HG02798 (cell line): Measurements from ENCODE around the gene KRT4.
"Not testable (repeated sequence)": the region's sequence is repeated elsewhere in the genome, so short reads cannot be mapped to it uniquely, and the experiment has no call there.

ENCODE experiments used
- ATAC-seq: cut with Tn5 transposase; IDR thresholded peaks from one replicate; pipeline ENCODE4 v1.9.1; 2021; ENCODE audit warnings: mild to moderate bottlenecking; ENCODE audit not compliant: unreplicated experiment, poor library complexity

The KRT4 gene

GRCh38 chr12:52796429-52796794 lies 17.5 kb downstream of the KRT4 start:
- no peak for ATAC-seq

DNA sequence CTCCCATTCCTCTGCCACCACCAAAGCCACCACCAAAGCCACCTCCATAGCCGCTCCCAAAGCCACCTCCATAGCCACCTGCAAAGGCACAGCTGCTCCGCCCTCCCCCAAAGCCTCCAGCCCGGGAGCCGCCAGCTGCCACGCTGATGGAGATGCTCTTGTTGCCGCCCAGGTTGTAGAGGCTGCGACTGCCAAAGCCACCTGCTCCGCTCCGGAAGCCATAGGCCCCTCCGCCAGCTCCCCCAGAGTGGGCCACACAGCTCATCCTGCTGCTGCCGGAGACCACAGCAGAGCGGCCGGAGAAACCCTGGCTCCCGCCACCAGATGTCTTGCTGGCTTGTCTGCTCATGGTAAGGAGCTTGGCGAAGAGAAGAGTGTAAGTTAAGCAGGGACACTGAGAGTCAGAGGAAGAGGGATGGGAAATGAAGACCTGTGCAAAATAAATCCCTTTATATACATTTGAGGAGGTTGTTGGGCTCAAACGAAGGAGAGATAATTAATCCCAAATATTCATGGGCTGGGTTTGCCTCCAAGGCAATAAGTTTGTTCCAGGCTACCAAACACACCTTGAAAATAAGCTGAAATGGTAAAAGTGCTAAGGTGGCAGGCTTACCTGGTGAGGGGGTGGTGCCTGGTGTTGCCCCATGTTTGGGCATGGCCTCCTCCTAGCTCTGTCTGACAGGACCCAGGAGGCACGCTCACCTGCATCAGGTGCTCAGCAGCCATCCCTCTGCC lies 18.1 kb downstream of the KRT4 start, which contains the start of gene KRT3:
Gene KRT3 (minus strand): TSS at position 424 of the 735 bp plus-strand sequence. CDS start 75 bp downstream, at position 349.
- no peak for ATAC-seq

DNA sequence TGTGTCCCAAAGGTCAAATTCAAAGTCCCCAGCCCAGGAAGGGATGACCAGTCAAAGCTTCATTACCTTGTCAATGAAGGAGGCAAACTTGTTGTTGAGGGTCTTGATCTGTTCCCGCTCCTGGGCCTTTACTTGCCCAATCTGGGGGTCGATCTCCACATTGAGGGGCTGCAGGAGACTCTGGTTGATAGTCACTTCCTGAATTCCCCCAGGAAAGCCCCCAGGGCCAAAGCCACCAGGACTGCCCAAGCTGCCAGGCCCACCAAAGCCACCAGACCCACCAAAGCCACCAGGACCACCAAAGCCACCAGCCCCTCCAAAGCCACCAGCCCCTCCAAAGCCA lies 18.6 kb downstream of the KRT4 start:
- not testable (repeated sequence) for ATAC-seq

DNA sequence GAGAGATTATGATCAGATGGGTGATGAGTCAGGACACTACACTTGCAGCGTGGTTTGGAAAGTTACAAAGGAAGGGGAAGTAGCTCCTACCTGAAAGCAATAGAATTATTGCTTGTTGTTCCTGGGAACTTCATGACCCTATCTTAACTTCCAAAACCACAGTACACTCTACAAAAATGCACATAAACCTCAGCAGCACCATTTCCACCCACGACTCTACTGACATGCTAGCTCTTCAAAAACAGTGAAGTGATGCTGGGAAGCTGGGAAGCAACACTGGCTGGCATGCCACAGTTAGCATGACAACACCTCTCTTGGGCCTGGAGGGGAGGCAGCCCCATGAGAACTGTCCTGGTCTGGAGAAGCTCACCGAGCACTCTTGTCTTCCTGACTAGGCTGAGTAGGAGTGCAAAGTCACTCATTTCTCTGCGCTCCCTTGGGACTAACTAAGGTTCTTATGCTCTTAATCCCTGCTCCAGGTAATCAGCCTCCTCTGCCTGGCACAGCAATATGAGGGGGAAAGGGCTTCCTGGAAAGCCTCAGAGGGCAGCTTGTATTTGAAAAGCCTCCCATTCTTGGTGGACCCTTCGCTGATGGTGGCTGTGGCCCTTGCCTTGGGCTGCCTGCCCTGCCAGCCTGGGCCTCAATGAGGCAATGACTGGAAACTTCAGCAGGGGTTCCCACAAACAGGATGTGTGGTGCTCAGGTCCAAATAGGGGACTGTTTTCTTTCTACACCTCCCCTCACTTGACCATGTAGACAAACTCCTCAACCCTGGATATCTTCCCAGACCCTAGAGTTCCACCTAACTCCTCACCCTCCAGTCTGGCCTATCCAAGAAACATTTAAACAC lies 19.2 kb downstream of the KRT4 start:
- ATAC-seq: no peak

GRCh38 chr12:52792185-52793029 lies 21.5 kb downstream of the KRT4 start:
- no peak for ATAC-seq

DNA sequence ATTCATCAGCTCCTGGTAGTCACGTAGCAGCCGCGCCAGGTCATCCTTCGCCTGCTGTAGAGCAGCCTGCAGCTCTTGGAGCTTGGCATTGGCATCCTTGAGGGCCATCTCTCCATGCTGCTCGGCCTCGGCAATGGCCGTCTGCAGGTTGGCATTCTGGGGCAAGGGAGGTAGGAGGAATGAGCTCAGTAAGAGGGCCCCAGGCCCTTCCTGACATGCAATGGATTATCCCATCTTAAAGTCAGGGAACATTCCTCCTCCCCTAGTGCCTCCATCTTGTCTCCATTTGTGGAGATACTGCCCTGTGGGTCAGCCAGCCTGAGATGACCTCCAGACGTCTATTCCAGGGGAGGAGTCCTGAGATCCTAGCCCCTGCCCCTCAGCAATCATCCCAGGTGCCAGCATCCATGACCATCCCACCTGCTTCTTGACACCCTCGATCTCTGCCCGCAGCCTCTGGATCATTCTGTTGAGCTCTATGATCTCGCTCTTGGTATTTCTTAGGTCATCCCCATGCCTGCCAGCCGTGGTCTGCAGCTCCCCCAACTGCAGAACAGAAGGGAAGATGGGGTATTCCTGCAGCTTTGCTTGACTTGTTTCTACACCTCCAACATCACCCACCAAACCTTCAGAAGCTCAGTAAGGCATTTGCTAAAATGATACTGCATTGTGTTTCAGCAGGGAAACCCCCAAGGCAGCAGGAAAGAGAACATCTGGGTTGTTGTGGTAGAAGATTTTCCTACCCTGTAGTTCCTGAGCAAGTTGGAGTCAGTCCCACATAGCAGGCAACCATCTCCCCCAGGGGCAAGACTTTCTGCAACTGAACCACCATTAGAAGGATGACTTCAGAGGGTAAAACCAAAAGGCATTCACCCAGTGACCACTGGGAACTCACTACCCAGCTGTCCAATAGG lies 22.4 kb downstream of the KRT4 start:
- ATAC-seq: no peak

- ATAC-seq: no peak
Measured at GRCh38 chr12:52790427-52791270, 23.3 kb downstream of the KRT4 start.

- no peak for ATAC-seq
Measured at GRCh38 chr12:52789637-52790426, 24.1 kb downstream of the KRT4 start.

DNA sequence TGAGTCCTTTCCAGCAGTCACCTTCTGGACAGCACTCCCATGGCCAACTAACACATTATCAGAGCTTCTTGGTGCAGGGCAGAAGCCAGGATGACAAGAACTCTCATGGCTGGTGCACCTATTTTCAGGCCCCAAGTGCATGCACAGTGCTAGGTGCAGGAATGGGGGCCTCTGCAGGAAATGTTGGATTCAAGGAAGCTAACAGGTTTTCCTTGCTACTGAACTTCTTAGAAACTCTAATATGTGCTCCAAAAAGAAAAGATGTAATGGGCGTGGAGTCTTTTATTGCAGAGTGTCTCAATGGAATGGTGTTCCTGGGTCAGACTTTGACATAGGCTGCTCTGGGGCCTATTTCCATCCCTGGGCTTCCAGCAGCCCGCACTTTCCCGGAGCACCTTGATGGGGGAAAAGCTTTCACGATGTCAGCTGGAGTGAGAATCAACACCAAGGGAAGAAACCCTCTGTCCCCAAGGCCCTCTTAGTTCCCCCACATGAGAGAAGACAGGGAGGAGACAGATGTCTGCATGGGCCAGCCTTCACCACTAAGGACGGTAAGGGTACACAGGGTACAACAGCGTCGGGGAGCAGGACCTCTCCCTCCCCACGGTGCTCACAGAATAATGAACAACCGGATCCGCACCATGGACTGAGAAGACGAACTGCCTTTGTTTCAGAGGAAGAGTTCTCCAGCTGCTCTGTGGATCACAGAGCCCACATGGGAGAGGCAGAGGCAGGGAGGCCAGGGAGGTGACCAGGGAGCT lies 24.9 kb downstream of the KRT4 start:
- no peak for ATAC-seq

DNA sequence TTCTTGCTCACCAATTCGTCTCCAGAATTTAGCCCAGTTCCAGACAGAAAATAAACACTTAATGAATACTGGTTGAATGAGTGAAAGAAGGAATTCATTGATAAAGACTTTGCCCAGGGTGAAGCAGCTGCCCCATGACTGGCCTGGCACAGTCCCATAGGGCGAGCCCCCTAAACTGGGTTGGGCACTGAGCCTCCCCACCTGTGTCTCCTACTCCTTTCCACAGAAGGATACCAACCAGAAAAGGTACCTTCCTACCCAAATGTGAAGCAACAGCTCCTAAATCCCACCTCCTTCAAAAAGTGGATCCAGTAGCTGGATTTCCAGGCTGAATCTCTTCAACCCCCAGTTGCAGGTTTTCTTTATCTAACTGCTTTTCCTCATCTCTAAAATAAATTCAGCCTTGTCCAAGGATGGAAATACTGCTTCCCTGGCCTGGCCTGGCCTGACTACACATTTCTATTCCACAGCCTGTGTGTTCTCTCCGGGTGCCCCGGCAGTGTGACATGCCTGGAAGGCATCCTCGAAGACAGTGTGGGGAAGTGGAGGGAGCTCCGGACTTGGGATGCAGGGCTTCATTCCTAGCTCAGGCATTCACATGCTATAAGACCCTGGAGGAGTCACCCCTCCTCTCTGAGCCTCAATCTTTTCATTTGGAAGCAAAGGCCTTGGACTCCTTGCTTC lies 25.6 kb downstream of the KRT4 start:
- no peak for ATAC-seq

- no peak for ATAC-seq
Measured at GRCh38 chr12:52787324-52788191, 26.4 kb downstream of the KRT4 start.

DNA sequence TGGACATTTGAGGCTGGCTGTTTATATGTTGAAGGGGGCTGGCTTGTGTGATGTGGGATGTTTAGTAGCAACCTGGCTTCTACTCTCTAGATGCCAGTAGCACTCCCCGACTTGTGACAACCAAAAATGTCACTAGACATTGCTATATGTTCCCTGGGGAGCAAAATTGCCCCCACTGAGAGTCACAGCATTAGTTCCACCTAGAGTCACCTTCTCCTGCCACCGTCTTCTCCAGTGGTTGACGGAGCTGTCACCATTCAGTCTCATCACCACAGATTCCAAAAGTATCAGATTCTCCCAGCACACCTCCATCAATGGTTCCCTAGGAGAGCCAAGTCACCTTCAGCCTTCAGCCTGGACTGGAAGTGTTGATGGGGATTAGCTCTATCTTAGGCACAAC lies 29.0 kb downstream of the KRT4 start:
- no peak for ATAC-seq

- ATAC-seq: no peak
Measured at GRCh38 chr12:52783563-52784316, 30.2 kb downstream of the KRT4 start.

DNA sequence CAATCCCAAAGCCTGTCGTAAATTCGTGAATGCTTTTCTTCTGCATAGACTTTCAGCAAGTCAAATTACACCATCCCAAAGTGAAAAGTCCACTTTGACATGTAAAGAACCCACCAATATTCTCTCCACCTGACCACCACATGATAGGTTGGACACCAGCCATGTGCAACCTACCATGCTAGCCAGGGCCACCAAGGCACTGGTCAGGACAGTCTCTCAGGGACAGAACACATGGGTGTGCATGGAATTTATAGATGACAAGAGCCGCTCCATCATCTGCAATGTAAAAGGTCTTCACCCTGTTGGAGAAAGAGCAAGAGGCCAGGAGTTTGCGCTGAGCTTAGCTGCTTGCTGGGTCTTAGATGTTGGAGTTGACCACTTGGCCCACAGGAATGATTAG lies 31.4 kb downstream of the KRT4 start:
- ATAC-seq: no peak

GRCh38 chr12:52781399-52782082 lies 32.4 kb downstream of the KRT4 start:
- no peak for ATAC-seq
